Activated naive CD8-positive, alpha-beta T cell treated with anti-CD3 and anti-CD28 coated beads, Interleukin-2, amount 50 U/mL, for 16 hours (primary cell): ENCODE data around the gene PTS.
"Not testable (repeated sequence)": the region's sequence is repeated elsewhere in the genome, so short reads cannot be mapped to it uniquely, and the experiment has no call there.

Experiments used
- DNase-seq: peaks from one replicate; pipeline ENCODE4 v3.0.0-alpha.2; 2020; ENCODE audit warnings: low read depth, low spot score

The PTS gene

DNA sequence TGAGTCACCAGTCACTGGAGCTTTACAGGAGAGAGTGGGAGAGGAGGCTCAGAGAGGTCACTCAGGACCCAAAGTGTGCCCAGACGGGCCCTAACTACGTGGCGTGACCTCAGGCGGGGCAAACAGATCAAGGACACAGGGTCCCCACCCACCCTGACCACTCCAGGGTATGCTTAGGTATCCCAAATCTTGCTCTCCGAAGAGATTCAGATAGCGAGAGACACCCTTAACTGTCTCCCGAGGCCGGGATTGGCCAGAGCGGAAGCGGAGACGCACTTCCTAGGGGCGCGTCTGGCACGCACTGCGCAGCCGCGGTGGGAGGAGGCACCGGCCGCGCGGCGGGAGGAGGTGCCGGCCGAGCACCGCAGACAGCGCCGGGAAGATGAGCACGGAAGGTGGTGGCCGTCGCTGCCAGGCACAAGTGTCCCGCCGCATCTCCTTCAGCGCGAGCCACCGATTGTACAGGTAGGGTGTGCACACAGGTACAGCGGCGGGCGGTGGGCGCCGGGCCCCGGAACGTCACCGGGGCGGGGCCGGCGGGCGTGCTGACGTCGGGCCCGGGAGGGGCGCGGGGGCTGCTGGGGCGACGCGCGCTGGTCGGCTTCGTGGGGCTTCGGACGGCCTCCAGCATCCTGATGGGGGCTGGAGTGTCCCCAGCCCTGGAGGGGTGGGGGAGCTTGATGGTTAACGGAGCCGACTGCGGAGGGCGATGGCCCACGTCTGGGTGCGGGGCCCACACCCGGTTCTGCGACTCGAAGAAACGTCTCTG is at the start of gene PTS:
Gene PTS (plus strand): TSS at position 367 of the 769 bp plus-strand sequence. CDS start 16 bp downstream, at position 383.
- peak; percentile 56 for DNase-seq

DNA sequence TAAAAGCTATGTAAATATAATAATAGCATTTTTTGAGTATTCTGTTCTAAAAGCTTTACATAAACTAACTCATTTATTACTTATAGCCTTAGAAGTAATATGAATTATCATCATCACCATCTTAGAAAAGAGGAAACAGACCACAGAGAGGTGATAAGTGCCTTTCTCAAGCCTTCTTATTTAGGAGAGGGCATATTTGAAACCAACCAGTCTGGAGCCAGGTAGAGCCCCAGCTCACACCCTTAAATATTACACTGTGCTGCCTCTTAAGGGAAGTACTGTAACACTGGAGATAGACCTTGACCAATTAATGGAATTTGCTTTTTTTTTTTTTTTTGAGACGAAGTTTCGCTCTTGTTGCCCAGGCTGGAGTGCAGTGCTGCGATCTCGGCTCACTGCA is 48.6 kb upstream of the PTS start:
- DNase-seq, result no peak

DNA sequence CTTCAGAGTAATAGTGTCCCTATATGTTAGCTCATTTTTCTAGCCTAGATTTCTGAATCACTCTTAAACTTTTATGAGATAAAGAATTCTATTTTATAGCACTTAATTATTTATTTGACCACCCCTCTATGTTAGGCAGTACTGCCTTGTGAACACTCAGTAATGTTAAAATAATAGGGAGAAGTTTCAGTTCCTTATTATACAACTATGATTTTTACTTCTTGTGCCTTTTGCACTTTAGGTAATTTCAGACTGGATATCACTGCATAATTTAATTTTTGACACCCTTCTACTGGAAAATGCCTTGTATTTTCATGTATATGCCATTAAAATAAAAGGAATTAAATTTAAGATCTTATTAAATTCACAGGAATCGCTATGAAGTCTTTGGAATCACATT is 47.8 kb upstream of the PTS start:
- DNase-seq, result no peak

DNA sequence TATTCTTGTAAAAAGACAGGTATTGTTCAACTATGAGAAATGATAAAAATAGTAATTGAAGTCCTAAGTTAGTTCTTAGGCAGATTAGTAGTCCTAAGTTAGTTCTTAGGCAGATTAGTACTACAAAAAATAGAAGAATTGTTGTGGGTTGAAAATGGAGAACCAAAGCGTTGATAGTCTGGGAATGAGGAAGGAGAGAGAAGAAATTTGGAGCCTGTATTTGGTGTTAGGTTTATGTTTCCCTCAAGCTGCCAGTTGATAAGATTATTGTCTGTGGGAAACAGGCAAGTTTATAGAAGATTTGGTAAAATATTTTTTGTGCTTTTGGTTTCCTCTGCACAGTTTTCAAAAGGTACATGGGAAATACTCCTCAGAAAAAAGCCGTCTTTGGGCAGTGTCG is 47.3 kb upstream of the PTS start:
- DNase-seq, result no peak

DNA sequence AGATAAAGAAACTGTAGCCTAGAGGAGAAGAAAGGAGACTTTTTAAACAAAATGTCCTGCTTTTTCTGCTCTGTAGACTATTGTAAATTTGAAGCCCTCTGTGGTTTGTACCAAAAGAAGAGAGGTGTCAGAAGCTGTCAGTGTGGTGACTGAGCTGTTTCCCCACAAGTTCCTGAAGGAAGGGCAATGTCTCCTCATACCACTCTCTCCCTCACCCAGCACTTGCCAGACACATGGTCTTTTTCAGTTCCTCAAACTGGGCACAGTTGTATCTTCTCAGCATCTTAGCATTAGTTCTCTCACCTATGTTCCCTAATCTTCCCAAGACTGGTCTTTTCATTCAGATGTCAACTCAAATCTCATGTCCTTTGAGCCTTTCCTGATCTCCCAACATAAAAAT is 46.6 kb upstream of the PTS start:
- no peak for DNase-seq

DNA sequence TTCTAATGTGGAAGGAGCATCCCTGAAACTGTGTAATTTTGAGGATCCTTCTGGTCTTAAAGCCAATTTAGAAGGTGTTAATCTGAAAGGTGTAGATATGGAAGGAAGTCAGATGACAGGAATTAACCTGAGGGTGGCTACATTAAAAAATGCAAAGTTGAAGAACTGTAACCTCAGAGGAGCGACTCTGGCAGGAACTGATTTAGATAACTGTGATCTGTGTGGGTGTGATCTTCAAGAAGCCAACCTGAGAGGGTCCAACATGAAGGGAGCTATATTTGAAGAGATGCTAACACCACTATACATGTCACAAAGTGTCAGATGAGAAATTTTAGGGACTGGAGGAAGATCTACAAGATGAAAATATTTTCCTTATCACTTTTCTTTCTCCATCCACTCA is 43.4 kb upstream of the PTS start:
- DNase-seq, result no peak

DNA sequence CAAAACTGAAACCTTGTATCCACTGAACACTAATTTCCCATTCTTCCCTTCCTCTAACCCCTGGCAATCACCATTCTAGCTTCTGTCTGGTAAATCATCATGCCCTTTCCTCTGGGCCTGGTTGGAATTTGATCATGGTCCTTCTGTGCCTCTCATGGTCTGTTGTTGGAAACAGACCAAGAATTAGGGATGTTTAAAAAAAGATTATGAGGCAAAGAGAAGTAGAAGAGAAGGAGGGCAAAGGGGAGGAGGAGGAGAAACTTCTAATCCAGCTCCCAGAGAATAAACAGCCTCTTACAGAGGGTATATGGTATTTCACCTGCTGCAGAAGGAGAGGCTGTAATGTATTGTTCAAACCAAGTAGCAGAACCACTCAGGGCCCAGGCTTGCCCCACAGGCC is 40.3 kb upstream of the PTS start:
- DNase-seq, result no peak

DNA sequence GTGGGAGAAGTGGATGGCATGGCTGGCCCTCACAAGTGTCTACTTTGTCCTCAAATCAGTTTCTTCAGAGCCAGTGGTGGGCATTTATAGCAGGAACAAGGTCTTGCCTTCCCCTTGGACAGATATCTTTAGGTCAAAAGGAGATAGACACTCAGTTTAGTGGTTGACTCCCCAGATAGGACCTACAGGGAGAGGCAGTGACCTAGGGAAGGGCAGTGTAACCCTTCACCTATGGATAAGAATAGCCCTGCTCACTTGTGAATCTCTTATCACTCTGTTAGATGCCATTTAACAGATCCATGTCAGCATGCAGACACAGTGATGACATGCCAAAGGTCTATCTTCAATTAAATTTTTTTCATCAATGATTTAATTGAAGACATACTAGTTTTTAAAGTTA is 39.9 kb upstream of the PTS start:
- no peak for DNase-seq

DNA sequence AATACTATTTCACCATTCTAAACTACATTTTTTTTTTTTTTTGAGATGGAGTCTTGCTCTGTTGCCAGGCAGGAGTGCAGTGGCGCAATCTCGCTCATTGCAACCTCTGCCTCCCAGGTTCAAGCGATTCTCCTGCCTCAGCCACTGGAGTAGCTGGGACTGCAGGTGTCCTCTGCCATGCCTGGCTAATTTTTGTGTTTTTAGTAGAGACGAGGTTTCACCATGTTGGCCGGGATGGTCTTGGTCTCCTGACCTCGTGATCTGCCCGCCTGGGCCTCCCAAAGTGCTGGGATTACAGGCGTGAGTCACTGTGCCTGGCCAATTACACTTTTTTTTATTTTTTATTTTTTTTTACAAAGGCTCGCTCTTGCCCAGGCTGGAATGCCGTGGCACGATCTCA is 31.1 kb upstream of the PTS start:
- DNase-seq, result not testable (repeated sequence)

DNA sequence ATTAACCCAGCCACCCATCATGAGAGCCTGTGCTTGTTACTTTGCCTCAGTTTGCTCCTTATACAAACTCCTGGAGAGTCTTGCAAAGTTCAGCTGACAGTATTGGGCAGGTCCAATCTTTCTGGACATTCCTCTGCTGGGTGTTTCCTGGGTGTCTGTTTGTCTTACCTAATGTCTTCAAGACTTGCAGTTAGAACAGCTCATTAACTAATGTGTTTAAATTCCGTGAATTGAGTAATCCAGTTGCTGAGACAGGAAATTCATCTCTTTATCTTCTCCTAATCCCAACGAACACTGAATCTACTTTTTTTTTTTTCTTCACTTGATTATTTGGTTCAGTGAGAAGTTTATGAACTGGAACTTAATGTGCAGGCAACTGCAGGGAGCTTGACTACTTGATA is 30.3 kb upstream of the PTS start:
- no peak for DNase-seq

DNA sequence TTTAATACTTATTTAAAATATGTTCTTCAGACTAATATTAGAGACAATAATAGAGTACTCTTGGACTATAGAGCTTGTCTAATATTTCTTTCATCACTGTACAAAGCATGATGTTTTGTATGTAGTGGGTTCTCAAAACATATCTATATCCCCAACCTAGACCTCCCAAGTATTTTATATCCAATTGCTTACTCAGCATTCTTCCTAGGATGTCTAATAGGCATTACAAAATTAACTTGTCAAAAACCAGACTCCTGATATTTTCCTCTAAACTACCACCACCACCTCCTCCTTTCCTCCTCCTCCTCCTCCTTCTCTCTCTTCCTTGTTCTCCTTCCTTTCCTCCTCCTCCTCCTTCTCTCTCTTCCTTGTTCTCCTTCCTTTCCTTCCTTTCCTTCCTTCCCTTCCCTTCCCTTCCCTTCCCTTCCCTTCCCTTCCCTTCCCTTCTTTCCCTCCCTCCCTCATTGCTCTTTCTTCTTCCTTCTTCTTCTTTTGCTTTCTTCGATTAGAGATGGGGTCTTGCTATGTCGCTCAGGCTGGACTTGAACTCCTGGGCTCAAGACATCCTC is 29.6 kb upstream of the PTS start:
- no peak for DNase-seq

DNA sequence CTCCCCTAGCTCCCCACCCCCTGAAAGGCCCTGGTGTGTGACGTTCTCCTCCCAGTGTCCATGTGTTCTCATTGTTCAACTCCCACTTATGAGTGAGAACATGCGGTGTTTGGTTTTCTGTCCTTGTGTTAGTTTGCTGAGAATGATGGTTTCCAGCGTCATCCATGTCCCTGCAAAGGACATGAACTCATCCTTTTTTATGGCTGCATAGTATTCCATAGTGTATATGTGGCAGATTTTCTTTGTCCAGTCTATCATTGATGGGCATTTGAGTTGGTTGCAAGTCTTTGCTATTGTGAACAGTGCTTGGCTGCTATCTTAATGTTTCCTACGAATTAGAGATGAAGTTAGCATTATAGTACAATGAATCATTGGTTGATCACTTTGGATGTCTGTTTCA is 27.1 kb upstream of the PTS start:
- not testable (repeated sequence) for DNase-seq

DNA sequence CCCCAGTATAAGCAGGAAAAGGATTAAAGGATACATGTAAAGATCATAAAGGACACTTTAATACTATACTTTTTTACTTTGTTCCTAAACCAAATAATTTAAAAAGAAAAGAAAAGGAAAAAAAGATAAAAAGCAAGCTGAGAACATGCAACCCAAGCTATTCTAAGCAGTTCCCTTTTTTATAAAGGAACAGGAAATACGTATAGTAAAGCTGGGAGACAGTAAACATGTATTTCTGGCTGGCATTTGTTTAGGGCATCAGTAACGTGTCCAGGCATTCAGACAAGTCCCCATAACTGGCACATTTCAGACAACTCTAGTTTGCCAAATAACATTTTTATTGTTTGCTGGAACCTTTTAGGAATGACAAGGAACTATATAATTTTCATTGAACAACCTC is 26.0 kb upstream of the PTS start:
- no peak for DNase-seq

DNA sequence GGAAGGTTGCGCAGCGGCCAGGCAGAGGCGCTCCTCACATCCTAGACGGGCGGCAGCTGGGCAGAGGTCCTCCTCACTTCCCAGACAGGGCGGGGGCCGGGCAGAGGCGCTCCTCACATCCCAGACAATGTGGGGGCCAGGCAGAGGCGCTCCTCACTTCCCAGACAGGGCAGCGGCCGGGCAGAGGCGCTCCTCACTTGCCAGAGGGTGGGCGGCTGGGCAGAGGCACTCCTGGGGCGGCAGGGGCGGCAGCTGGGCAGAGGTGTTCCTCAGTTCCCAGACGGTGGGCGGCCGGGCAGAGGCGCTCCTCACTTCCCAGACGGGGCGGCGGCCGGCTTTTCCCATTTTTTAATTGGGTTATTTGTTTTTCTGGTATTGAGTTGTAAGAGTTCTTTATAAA is 20.2 kb upstream of the PTS start:
- DNase-seq, result no peak

DNA sequence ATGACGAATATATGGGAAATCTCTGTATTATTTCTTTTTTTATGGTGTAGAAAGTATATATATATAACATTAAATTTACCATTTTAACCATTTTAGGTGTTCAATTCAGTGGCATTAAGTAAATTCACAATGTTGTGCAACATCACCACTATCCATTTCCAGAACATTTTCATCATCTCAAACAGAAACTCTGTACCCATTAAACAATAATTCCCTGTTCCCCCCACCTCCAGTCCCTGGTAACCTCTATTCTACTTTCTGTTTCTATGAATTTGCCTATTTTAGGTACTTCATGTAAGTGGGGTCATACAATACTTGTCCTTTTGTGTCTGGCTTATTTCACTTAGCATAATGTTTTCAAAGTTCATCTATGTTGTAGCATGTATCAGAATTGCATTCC is 15.3 kb upstream of the PTS start:
- DNase-seq, result no peak

DNA sequence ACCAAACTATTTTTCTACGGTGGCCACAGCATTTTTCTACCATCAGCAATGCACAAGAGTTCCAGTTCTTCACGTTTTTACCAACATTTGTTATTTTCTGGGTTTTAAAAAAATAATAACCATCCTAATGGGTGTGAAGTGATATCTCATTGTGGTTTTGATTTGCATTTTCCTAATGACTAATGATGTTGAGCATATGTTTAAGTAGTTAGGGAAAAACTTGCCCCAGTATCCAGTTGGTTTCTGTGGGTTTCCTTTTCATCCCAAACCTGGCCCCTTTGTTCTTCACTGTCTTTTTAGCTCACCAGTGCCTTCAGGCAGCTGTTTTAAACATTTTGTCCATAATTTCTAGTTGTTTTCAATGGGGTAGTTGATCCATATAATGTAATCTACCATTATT is 14.7 kb upstream of the PTS start:
- no peak for DNase-seq

DNA sequence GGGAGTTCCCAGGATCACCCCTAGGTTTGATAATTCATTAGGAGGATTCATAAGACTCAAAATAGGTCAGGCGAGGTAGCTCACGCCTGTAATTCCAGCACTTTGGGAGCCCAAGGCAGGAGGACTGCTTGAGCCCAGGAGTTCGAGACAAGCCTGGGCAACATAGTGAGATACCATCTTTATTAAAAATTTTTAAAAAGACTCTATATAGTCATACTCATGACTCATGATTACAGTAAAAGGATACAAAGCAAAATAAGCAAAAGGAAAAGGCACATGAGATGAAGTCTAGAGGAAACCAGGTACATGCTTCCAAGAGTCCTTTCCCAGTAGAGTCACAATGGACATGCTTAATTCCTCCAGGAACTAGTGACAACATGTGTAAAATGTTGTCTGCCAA is 13.9 kb upstream of the PTS start:
- no peak for DNase-seq

DNA sequence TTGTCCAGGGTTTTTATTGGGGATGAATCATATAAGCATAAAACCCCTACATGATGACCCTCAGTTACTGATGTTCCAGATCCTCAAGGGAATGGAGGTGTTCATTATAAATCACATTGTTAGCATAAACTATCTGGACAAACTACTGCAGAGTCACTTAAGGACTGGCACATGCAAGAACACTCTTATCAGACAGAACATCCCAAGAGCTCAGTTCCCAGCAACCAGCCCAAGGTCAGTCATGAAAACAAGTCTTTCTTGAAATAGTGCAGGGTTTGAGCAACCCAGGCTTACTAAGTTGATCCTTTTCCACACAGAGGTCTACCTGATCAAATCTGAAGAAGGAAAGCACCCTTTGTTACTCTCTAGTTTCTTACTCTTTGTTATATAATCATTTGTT is 13.5 kb upstream of the PTS start:
- DNase-seq, result no peak

DNA sequence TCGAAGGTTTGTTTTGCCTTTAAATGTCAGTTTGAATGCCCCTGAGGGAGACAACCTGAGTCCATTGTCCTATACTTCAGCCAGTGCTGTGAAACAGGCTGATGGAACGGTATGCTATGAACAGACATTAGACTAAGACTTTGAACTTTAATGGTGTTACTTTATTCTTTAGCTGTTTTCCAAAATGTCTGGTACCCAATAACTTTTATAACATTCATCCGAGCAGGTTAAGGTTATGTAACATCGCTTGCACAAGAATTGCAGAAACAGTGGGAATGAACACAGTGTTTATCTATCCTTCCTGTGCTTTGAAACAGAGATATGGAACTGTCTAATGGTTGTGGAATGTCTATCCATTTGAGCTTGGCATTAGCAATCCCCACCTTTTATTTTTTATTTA is 12.5 kb upstream of the PTS start:
- DNase-seq, result no peak

DNA sequence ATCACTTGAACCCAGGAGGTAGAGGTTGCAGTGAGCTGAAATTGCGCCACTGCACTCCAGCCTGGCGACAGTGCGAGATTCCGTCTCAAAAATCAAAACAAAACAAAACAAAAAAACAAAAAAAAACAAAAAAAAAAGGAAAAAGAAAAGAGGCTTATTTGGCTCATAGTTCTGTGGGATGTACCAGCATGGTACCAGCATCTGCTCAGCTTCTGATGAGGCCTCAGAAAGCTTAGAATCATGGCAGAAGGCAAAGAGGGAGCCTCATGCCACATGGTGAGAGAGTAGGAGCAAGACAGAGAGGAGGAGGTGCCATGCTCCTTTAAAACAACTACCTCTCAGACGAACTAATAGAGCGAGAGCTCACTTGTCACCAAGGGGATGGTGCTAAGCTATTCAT is 10.6 kb upstream of the PTS start:
- no peak for DNase-seq

DNA sequence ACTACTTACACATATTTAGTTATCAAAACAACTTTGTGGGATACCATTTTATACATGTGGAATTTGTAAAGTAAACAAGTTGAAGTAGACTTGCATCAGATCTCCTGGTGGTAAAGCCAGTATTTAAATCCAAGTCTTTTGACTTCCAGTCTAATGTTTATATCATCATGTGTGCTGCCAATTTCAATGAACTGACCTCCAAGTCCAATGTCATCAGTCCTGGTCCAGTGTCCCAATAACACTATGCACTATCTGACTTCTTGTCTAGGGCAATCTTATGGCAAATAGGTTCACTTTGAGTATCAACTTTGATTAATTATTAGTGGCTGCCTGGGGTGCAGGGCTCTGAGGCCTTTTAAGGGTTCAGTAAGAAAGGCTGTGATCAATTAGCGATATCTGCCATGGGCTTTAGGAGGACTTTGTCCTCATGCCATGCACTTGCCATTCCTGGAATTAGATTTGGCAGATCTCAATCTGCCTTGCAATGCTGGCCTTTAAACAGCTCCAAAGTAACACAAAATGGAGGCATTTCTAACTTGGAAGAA is 9.6 kb upstream of the PTS start:
- DNase-seq, result no peak

DNA sequence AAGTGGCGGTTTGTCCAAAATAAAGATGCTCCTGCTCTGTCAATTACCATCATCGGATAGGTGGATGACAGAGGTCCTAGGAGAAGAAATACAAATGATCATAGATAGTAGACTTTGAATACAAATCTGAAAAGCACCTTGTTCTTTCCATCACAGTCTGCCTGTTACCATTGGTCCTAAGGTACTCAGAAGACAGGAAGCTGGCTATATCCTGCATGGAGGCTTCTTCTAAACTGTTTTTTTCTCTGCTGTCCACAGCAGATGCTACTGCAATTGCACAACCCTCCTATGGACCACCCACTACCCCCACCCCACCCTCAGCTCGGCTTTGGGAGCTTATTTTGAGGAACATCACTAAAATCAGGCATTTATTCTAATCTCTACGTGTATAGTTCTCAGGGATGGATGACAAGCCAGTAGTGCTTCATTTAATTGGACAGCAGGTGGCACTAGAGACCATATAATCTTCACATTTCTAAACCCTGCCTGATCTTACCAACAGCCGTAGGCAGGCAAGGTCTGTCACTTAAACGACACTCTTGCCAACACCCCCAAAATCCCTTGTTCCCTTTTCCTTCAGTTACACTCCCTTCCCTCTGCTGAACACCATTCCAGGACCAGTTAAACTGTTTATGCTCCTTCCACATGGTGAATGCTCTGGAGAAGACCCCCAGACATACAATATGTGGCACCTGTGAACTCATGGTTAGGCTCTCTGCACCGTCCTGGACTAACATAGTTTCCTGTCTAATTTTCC is 6.6 kb upstream of the PTS start:
- DNase-seq, result no peak
